BE2C (cell line): Measurements from ENCODE around the gene GALK1.
A peak's percentile ranks its signal among the peaks of the same experiment; 100 is the strongest.

Experiments used
- DNase-seq: peaks from one replicate; pipeline ENCODE4 v3.0.0-alpha.2; 2020
- H3K27me3 ChIP-seq: fragments of 250-450 bp; sonication (Bioruptor Pico); 2 replicates; pipeline ENCODE4 v1.5.1; 2020; ENCODE audit warnings: mild to moderate bottlenecking
- H3K36me3 ChIP-seq: fragments of 250-450 bp; sonication (Bioruptor Pico); 2 replicates; pipeline ENCODE4 v1.5.1; 2020; ENCODE audit warnings: mild to moderate bottlenecking
- H3K4me1 ChIP-seq: fragments of 250-450 bp; sonication (Bioruptor Pico); 2 replicates; pipeline ENCODE4 v1.5.1; 2020
- H3K4me3 ChIP-seq: 2 replicates; pipeline ENCODE4 v1.5.1; 2011; ENCODE audit warnings: low read depth, low read length
- H3K9me3 ChIP-seq: fragments of 250-450 bp; sonication (Bioruptor Pico); 2 replicates; pipeline ENCODE4 v1.5.1; 2020
- CTCF ChIP-seq: IDR thresholded peaks from 2 replicates; pipeline ENCODE4 v1.5.1; 2012; ENCODE audit warnings: mild to moderate bottlenecking, low read depth, low read length

Gene GALK1

GRCh38 chr17:75773808-75774470, 8.9 kb upstream of the GALK1 start:
- TF ChIP-seq CTCF: no peak
- peaks cover 44% of the 10 kb centered on the region for H3K36me3 ChIP-seq
- no peaks in the 10 kb centered on the region for H3K9me3 ChIP-seq
- H3K4me1 ChIP-seq: peaks cover 13% of the 10 kb centered on the region
- DNase-seq: no peak
- H3K4me3 ChIP-seq: no peak overlapping the region
- no peaks in the 10 kb centered on the region for H3K27me3 ChIP-seq

GRCh38 chr17:75773121-75773807, 8.3 kb upstream of the GALK1 start:
- Histone ChIP-seq H3K4me1 (peaks cover 13% of the 10 kb centered on the region), H3K36me3 (peaks cover 38% of the 10 kb centered on the region), H3K9me3 (no peaks in the 10 kb centered on the region), H3K27me3 (no peaks in the 10 kb centered on the region), H3K4me3 (no peak overlapping the region)
- TF ChIP-seq CTCF: no peak
- no peak for DNase-seq

- Histone ChIP-seq H3K4me1 (peaks cover 7% of the 10 kb centered on the region; the same call in 1 of the 2 replicates), H3K4me3 (no peak overlapping the region), H3K36me3 (peaks cover 21% of the 10 kb centered on the region), H3K27me3 (no peaks in the 10 kb centered on the region), H3K9me3 (no peaks in the 10 kb centered on the region)
- peak; percentile 31 for TF ChIP-seq CTCF
- no peak for DNase-seq
Observed at GRCh38 chr17:75771334-75772281, 6.6 kb upstream of the GALK1 start.

GRCh38 chr17:75769536-75769935, 4.5 kb upstream of the GALK1 start:
- H3K4me1 ChIP-seq: peaks cover 5% of the 10 kb centered on the region; the same call in 1 of the 2 replicates
- peak; percentile 59 for DNase-seq
- no peak for TF ChIP-seq CTCF
- H3K9me3 ChIP-seq: no peaks in the 10 kb centered on the region
- H3K27me3 ChIP-seq: no peaks in the 10 kb centered on the region
- peaks cover under 1% of the 10 kb centered on the region; the same call in 1 of the 2 replicates for H3K36me3 ChIP-seq
- H3K4me3 ChIP-seq: no peak overlapping the region

GRCh38 chr17:75767881-75768280, 2.9 kb upstream of the GALK1 start:
- Histone ChIP-seq H3K9me3 (no peaks in the 10 kb centered on the region), H3K36me3 (no peaks in the 10 kb centered on the region), H3K27me3 (no peaks in the 10 kb centered on the region), H3K4me3 (no peak overlapping the region), H3K4me1 (peaks cover 5% of the 10 kb centered on the region; the same call in 1 of the 2 replicates)
- no peak for TF ChIP-seq CTCF
- no peak for DNase-seq
